T1000 (cell line): ENCODE measurements around the gene CEP85.

Source experiments
- DNase-seq: peaks from one replicate; lab custom pipeline; 2025; ENCODE audit warnings: mixed read lengths; lab: John Stamatoyannopoulos, UW

Gene CEP85

GRCh38 chr1:26317146-26317545, 83.1 kb downstream of the CEP85 start:
- no peak for DNase-seq

GRCh38 chr1:26317612-26318337, 83.8 kb downstream of the CEP85 start, which contains the start of gene CD52:
Gene CD52, plus strand, starts transcription at chr1:26317958. Its CDS starts 60 bp downstream, at chr1:26318018.
- DNase-seq = no peak

- no peak for DNase-seq
These were observed 84.5 kb downstream of the CEP85 start for GRCh38 chr1:26318338-26319064.

GRCh38 chr1:26320896-26321295, 86.9 kb downstream of the CEP85 start:
- no peak for DNase-seq

- DNase-seq = peak; percentile 78
These were observed 87.5 kb downstream of the CEP85 start for GRCh38 chr1:26321315-26322041.

- DNase-seq = no peak
These were observed 88.0 kb downstream of the CEP85 start for GRCh38 chr1:26322042-26322331.

GRCh38 chr1:26323382-26323781, 89.4 kb downstream of the CEP85 start:
- DNase-seq = no peak

- DNase-seq = no peak
These were observed 90.5 kb downstream of the CEP85 start for GRCh38 chr1:26324550-26324949.

- no peak for DNase-seq
These were observed 94.0 kb downstream of the CEP85 start for GRCh38 chr1:26327956-26328362.
